GDM1 (cell line): ENCODE measurements around the gene EPM2A.

Source experiments
- DNase-seq: peaks from one replicate; lab custom pipeline; 2025; lab: John Stamatoyannopoulos, UW

Gene EPM2A

GRCh38 chr6:145602726-145603326, 132.5 kb downstream of the EPM2A start:
- no peak for DNase-seq

GRCh38 chr6:145601397-145601796, 133.9 kb downstream of the EPM2A start:
- no peak for DNase-seq

- no peak for DNase-seq
Observed at GRCh38 chr6:145600299-145600698, 135.0 kb downstream of the EPM2A start.

- no peak for DNase-seq
Observed at GRCh38 chr6:145588981-145589380, 146.3 kb downstream of the EPM2A start.

GRCh38 chr6:145587334-145587733, 148.0 kb downstream of the EPM2A start:
- DNase-seq: no peak

- DNase-seq: no peak
Observed at GRCh38 chr6:145583753-145584152, 151.6 kb downstream of the EPM2A start.
